Stimulated activated naive CD4-positive, alpha-beta T cell (primary cell): ENCODE results near the gene C2orf74.
"Not testable (repeated sequence)": the region's sequence is repeated elsewhere in the genome, so short reads cannot be mapped to it uniquely, and the experiment has no call there.

Experiments
- DNase-seq, 6 experiments: peaks; one replicate each; lab custom pipeline; 2025; lab: John Stamatoyannopoulos, UW

C2orf74 gene

DNA sequence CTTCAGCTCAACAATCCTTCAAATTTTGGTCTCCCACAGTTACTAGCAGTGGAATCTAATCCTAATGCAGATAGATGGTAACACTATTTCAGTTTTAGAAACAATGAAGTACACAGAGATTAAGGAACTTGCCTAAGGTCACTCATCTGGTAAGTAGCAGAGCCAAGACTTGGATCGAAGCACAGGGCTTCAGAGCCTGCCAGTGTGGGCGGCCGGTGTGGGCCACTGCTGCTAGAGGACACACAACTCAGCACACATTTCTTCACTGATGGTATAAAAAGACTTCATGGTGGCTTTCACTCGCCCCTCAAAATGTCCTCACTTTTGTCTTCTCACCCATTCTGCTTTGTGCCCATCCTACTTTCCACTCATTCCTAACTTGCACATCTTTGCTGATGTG lies 11.1 kb downstream of the C2orf74 start:
- DNase-seq, result no peak

GRCh38 chr2:61175036-61175435 lies 13.0 kb downstream of the C2orf74 start:
- no peak for DNase-seq

- peak; percentile 83 to 95 (median 90) for DNase-seq
These were observed 15.1 kb downstream of the C2orf74 start for GRCh38 chr2:61176755-61177726.

GRCh38 chr2:61177727-61178549 lies 15.9 kb downstream of the C2orf74 start:
- DNase-seq, result peak in 5 of 6 experiments; percentile 35 to 73 (median 49)

DNA sequence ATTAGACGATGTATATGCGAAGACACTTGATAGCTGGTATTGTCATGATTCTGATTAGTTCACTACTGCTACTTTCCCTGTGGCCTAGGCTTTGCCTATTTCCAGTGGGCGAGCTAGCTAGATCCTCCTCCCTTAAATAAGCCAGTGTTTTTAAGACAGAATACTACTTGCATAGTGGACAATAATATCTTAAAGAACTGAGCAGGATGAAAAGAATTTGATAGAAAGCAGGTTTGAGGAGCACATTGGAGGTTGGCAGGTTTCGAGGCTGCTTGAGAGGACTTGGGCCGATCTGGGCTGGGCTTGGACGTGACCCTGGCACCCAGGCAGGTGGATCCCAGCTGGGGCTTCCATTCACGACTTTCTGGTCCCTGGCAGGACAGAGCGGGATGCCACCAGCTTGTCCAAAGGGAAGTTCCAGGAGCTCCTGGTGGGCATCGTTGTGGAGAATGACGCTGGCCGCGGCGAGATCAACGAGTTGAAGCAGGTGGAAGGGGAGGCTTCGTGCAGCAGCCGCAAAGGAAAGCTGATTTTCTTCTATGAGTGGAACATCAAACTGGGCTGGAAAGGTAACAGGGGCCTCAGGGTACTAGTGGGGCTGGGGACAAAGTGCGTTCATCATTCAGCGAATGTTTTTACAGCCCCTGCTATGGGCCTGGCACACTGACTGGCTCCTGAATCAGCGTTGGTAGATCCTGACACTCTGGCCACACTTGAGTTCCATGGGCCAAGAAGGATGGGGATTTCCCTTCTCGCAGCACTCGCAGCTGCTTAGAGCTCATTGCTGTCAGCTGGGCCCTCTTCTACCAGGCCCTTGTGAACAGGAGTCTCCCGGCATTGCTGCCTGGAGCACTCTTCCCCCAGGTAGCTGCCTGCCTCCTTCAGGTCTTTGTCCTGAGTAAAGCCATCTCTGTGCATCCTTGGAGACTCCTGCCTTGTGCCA lies 16.9 kb downstream of the C2orf74 start:
- no peak for DNase-seq

GRCh38 chr2:61179701-61180639 lies 18.0 kb downstream of the C2orf74 start:
- no peak for DNase-seq

DNA sequence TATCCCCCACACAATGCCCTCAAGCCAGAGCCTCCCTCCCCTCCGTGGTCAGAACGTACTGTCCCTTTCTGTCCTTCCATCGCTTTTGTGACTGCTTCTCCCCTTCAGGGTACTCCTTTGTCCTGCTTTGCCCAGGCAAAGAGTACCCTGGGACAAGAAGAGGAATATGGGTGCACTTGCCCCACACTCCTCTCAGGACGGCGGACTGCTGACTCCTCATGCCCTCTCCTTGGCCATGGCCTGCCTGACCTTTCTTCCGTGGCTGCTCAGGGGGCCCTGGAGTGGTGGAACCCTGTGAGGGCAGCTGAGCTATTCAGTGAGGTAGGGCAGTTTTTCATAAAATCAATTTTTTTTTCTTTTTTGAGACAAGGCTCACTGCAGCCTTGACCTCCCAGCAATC lies 18.7 kb downstream of the C2orf74 start:
- no peak for DNase-seq

GRCh38 chr2:61181382-61182058 lies 19.5 kb downstream of the C2orf74 start:
- no peak for DNase-seq

DNA sequence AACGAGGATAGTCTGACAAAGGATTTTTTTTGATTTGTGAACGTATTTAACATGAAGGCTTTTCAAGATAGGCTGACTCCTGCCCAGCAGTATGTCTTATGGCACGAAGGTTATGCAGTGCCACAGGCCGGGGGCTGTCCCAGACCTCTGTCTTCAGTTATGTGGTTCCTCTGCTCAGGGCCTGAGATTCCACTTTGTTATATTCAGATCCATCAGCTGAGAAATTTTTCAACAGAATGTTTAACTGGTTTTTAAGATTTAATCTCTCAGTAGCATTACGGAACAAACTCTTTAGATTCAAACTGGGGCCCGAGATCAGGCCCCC lies 20.0 kb downstream of the C2orf74 start:
- no peak for DNase-seq

DNA sequence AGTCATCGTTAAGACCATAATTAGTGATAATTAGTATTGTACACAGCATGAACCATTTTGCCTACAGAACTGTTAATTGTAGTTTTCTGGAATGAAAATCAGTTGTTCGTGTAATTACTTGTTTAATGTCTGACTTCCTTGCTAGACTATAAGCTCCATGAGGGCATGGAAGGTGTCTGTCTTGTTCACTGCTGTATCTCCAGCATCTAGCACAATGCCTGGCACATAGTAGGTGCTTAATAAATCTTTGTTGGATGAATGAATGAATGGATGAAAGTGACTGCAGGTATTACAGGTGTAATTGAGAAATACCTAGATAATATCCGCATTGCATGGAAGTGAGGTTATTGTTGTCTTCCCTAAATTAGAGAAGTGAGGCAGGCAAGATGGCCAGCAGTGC lies 21.8 kb downstream of the C2orf74 start:
- no peak for DNase-seq

DNA sequence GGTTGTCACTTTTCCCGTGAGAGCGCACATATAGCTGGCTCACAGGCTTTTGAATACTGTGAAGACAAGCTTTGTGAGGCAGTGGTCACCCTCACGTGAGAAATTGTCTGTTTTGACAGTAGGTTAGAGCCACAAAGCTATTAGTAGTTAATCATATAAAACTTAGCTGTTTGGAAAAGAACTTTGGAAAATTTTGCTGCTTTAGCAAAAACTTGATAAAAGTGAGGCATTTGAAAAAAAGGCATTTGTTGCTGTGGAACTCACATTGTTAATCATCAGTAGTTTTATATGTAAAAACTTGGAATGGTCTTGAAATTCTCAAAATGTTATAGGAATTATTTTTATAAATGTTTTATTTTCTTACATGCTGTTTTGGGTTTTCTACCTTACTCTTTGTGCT lies 22.3 kb downstream of the C2orf74 start:
- DNase-seq, result no peak

DNA sequence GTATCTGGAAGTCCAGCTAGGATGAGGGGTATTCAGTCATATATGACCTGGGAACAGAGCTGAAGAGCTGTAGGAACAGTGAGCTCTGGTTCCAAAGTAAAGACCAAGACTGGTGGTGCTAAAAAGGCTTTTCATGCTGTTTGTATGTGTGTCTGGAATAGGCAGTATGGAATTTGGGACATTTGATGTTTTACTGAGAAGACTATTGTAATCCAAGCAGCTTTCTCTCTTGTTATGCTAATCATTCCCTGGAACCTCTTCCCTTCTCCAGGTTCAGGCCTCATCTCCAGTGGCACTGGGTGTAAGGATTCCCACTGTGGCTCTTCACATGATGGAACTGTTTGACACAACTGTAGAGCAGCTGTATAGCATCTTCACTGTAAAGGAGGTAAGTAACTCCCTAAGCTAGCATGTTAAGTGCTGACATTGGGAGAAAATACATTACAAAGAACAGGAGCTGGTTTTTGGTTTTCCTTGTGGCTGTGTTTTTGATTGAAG lies 23.3 kb downstream of the C2orf74 start:
- no peak for DNase-seq

GRCh38 chr2:61187085-61187484 lies 25.1 kb downstream of the C2orf74 start:
- DNase-seq, result no peak

DNA sequence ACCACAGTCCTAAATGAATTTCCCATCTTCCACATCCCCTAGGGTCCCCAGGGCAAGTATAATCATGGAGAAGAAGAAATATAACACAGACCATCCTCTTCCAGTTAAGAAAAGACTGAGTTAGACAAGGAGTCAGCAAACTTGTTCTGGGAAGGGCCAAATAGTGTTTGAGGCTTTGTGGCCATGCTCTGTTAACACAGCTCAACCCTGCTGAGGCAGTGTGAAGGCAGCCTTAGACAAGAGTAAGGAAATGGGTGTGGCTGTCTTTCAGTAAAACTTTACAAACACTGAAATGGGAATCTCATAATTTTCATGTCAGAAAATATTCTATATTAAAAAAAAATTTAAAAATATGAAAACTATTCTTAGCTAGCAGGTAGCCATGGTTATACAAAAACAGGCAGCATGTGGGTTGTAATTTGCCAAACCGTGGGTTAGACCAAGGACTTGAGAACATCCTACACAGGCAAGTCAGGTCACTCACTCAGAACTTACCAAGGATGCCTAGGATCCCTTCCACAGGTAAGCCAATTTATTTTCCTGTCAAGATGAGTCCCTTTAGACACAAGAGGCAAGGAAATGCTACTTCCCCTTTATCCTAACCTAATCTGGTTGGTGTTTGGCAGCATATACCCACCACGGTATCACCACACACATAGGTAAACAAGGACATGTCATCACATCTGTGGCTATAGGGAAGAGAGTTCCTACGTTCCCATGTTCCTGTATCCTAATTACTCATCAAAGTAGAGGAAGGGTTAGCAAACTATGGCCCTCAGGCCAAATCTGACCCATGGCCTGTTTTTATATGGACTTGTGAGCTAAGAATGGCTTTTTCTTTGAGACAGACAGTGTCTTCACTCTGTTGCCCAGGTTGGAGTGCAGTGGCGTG lies 31.9 kb downstream of the C2orf74 start:
- no peak for DNase-seq

DNA sequence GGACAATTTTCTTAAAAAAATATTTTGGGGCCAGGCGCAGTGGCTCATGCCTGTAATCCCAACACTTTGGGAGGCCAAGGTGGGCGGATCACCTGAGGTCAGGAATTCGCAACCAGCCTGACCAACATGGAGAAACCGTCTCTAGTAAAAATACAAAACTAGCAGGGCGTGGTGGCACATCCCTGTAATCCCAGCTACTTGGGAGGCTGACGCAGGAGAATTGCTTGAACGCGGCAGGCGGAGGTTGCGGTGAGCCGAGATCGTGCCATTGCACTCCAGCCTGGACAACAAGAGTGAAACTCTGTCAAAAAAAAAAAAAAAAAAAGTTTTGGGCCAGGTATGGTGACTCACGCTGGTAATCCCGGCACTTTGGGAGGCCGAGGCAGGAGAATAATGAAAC lies 32.7 kb downstream of the C2orf74 start:
- DNase-seq, result not testable (repeated sequence)

DNA sequence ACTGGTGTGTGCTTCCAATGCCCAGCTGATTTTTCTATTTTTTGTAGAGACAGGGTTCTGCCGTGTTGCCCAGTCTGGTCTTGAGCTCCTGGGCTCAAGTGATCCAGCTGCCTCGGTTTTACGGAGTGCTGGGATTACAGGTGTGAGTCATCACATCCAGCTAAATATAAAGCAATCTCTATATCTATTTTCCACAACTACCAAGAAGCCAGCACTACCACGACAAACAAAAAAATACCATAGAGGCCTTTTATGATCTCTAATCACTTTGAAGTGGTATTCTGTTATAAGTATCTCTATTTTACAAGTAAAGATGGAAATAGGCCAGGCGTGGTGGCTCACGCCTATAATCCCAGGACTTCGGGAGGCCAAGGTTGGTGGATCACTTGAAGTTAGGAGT lies 34.7 kb downstream of the C2orf74 start:
- no peak for DNase-seq

- no peak for DNase-seq
These were observed 43.1 kb downstream of the C2orf74 start for GRCh38 chr2:61205132-61205531.

DNA sequence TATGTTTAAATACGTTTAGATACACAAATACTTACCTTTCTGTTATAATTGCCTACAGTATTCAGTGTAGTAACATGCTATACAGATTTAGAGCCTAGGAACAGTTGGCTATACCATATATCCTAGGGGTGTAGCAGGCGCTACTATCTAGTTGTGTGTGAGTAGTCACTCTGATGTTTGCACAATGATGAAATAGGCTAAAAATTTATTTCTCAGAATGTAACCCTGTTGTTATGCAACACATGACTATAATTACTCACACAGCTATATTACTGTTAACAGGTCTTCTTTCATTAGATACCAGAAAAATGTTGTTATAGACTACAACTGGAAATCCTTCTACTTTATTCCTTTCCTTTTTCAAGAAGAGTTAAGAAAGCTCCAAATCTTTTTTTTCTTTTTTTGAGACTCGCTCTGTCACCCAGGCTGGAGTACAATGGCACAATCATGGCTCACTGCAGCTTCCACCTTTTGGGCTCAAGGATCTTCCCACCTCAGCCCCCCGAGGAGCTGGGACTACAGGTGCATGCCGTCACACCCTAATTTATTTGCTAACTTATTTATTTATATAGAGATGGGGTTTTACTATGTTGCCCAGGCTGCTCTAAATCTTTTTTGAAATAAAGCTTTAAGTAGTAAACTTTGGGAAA lies 48.5 kb downstream of the C2orf74 start:
- DNase-seq, result no peak
